Liver (tissue), 9 donors: ENCODE data around the gene PKP4. TPM values are rescaled to one million over a fixed set of nuclear protein-coding genes. Genes with fewer than 3 reads are reported as not detected.

ENCODE experiments used
- DNase-seq: peaks from one replicate; pipeline ENCODE4 v3.0.0-alpha.2; 2017; ENCODE audit warnings: low spot score
- H3K27ac ChIP-seq, 2 donors: one replicate each; pipeline ENCODE4 v1.7.0; 2013; ENCODE audit warnings: inconsistent platforms in 2 of 2, low read length in 2 of 2, control low read depth in 1 of 2, low read depth in 1 of 2, mild to moderate bottlenecking in 1 of 2
- H3K27me3 ChIP-seq, 4 donors: one replicate each; pipeline versions ENCODE4 v1.6.1 to v1.7.0; 2013; ENCODE audit warnings: low read length in 3 of 4, inconsistent platforms in 1 of 4, mild to moderate bottlenecking in 1 of 4, moderate library complexity in 1 of 4; ENCODE audit not compliant: control insufficient read depth in 4 of 4, insufficient read depth in 4 of 4
- H3K36me3 ChIP-seq, 4 donors: one replicate each; pipeline versions ENCODE4 v1.6.1 to v1.7.0; 2013; ENCODE audit warnings: low read length in 3 of 4, mild to moderate bottlenecking in 3 of 4, low read depth in 1 of 4, moderate library complexity in 1 of 4; ENCODE audit not compliant: control insufficient read depth in 4 of 4, insufficient read depth in 3 of 4
- H3K4me1 ChIP-seq, 4 donors: one replicate each; pipeline versions ENCODE4 v1.6.1 to v1.7.0; 2013; ENCODE audit warnings: low read length in 3 of 4, mild to moderate bottlenecking in 3 of 4, moderate library complexity in 1 of 4; ENCODE audit not compliant: control insufficient read depth in 4 of 4, insufficient read depth in 4 of 4
- H3K4me3 ChIP-seq, 3 donors: one replicate each; pipeline versions ENCODE4 v1.6.1 to v1.7.0; 2013; ENCODE audit warnings: low read length in 3 of 3, control low read depth in 1 of 3, low read depth in 1 of 3, mild to moderate bottlenecking in 1 of 3
- H3K9ac ChIP-seq, 2 donors: one replicate each; pipeline ENCODE4 v1.7.0; 2013; ENCODE audit warnings: low read length in 2 of 2, mild to moderate bottlenecking in 2 of 2, moderate library complexity in 2 of 2, control low read depth in 1 of 2, low read depth in 1 of 2
- H3K9me3 ChIP-seq, 4 donors: one replicate each; pipeline versions ENCODE4 v1.6.1 to v1.7.0; 2013; ENCODE audit warnings: low read length in 3 of 4; ENCODE audit not compliant: control insufficient read depth in 4 of 4
- EGR1 ChIP-seq, 2 donors: IDR thresholded peaks; 2 replicates each; pipeline ENCODE4 v1.6.1; 2016 to 2018; ENCODE audit warnings: antibody characterized with exemption in 2 of 2, low read depth in 2 of 2
- FOXA1 ChIP-seq: IDR thresholded peaks from 2 replicates; pipeline ENCODE4 v1.6.1; 2016; ENCODE audit warnings: antibody characterized with exemption
- FOXA2 ChIP-seq: IDR thresholded peaks from 2 replicates; pipeline ENCODE4 v1.6.1; 2016; ENCODE audit warnings: antibody characterized with exemption
- GABPA ChIP-seq, 2 donors: IDR thresholded peaks in 1 of 2; conservative IDR thresholded peaks in 1 of 2; 2 replicates each; pipeline ENCODE4 v1.6.1; 2016; ENCODE audit warnings: antibody characterized with exemption in 2 of 2, mild to moderate bottlenecking in 1 of 2, moderate library complexity in 1 of 2
- HNF4A ChIP-seq, 2 donors: conservative IDR thresholded peaks; 2 replicates each; pipeline ENCODE4 v1.6.1; 2016; ENCODE audit warnings: antibody characterized with exemption in 2 of 2, mild to moderate bottlenecking in 2 of 2
- HNF4G ChIP-seq: IDR thresholded peaks from 2 replicates; pipeline ENCODE4 v1.6.1; 2016; ENCODE audit warnings: antibody characterized with exemption
- JUND ChIP-seq, 2 donors: IDR thresholded peaks; 2 replicates each; pipeline ENCODE4 v1.6.1; 2016; ENCODE audit warnings: antibody characterized with exemption in 2 of 2
- NR2F2 ChIP-seq: IDR thresholded peaks from 2 replicates; pipeline ENCODE4 v1.6.1; 2016; ENCODE audit warnings: antibody characterized with exemption
- RAD21 ChIP-seq, 2 donors: IDR thresholded peaks; 2 replicates each; pipeline ENCODE4 v1.6.1; 2016; ENCODE audit warnings: antibody characterized with exemption in 2 of 2, mild to moderate bottlenecking in 2 of 2
- RXRA ChIP-seq, 2 donors: IDR thresholded peaks; 2 replicates each; pipeline ENCODE4 v1.6.1; 2017 to 2018; ENCODE audit warnings: antibody characterized with exemption in 2 of 2, mild to moderate bottlenecking in 1 of 2
- SP1 ChIP-seq: IDR thresholded peaks from 2 replicates; pipeline ENCODE4 v1.6.1; 2018; ENCODE audit warnings: antibody characterized with exemption, mild to moderate bottlenecking
- TAF1 ChIP-seq: conservative IDR thresholded peaks from 2 replicates; pipeline ENCODE4 v1.6.1; 2016; ENCODE audit warnings: antibody characterized with exemption, mild to moderate bottlenecking
- YY1 ChIP-seq: IDR thresholded peaks from 2 replicates; pipeline ENCODE4 v1.6.1; 2016; ENCODE audit warnings: antibody characterized with exemption, mild to moderate bottlenecking
- WGBS: extraction: QIAGEN DNeasy Blood & Tissue Kit; methylation state at CpG from one replicate; pipeline ENCODE4 v1.1.7; 2013; 5-methylcytosine and 5-hydroxymethylcytosine counted together
- polyA plus RNA-seq, 2 donors: library from polyadenylated mRNA; stranded (reverse) in 1 of 2; unstranded in 1 of 2; fragments of 200-250 nt in 1 of 2; fragments of >200 nt in 1 of 2; fragmentation: Nextera tagmentation in 1 of 2; extraction: Ambion mirVana in 1 of 2; gene quantifications; one replicate each; pipeline versions ENCODE4 v1.2.1 to v1.2.3, GENCODE V29; 2013 to 2015
- total RNA-seq, 2 donors: library from RNA; depleted of rRNA; stranded (reverse); fragments of >200 nt; gene quantifications; one replicate each; pipeline ENCODE4 v1.2.3, GENCODE V29; 2014
- TF ChIP-seq, protein P1 (sequence below): IDR thresholded peaks from 2 replicates; pipeline ENCODE4 v1.6.1; 2016; ENCODE audit warnings: antibody characterized with exemption
- TF ChIP-seq, protein P2 (sequence below): IDR thresholded peaks from 2 replicates; pipeline ENCODE4 v1.6.1; 2016; ENCODE audit warnings: antibody characterized with exemption, mild to moderate bottlenecking
- TF ChIP-seq, protein P3 (sequence below): IDR thresholded peaks from 2 replicates; pipeline ENCODE4 v1.6.1; 2016; ENCODE audit warnings: antibody characterized with exemption
- TF ChIP-seq, protein P4 (sequence below): fragments of 150-350 bp; IDR thresholded peaks from 2 replicates; pipeline ENCODE4 v1.5.1; 2017; ENCODE audit warnings: improper control_type of control experiment, low read depth, low read length; ENCODE audit not compliant: missing input control
- TF ChIP-seq, protein P5 (sequence below): IDR thresholded peaks from 2 replicates; pipeline ENCODE4 v1.6.1; 2016; ENCODE audit warnings: antibody characterized with exemption
- donor health status: healthy.
- donor health status: healthy.
- donor health status: healthy.
- donor health status: healthy.
- donor health status: healthy.

PKP4 gene
- total and polyA plus RNA-seq, 4 donors, result 7.7 to 33.8 (median 19.0) TPM

DNA sequence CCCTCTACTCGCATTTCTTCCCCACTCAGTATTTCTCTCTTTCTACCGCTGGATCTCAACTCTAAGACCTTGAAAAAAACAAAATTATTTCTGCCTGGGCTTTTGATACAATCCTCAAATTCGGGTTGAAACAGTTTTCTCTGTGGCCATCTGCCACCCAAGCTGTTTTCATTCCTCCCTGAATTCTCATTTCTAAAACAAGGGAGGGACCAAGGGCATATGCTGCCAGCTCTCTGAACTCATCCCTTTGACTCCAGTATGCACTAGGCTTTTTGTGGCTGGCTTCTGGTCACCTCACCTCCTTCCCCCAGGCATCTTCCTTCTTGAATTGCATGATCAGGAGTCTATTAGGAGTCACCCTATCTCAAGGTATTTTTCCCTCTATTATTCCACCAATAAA, 49.7 kb upstream of the PKP4 start:
- peaks cover 0 to 4% (median 0%) of the 10 kb centered on the region in 4 donors for H3K27me3 ChIP-seq
- no peaks in the 10 kb centered on the region for H3K4me1 ChIP-seq
- no peaks in the 10 kb centered on the region for H3K36me3 ChIP-seq
- H3K27ac ChIP-seq, result no peak overlapping the region
- 72% methylated on average over 3 of the region's 3 CpGs for WGBS
- H3K9me3 ChIP-seq, result peaks cover 0 to 7% (median under 1%) of the 10 kb centered on the region in 4 donors
- H3K9ac ChIP-seq, result no peak overlapping the region
- no peak overlapping the region for H3K4me3 ChIP-seq
- DNase-seq, result no peak
- TF ChIP-seq, protein P1, sequence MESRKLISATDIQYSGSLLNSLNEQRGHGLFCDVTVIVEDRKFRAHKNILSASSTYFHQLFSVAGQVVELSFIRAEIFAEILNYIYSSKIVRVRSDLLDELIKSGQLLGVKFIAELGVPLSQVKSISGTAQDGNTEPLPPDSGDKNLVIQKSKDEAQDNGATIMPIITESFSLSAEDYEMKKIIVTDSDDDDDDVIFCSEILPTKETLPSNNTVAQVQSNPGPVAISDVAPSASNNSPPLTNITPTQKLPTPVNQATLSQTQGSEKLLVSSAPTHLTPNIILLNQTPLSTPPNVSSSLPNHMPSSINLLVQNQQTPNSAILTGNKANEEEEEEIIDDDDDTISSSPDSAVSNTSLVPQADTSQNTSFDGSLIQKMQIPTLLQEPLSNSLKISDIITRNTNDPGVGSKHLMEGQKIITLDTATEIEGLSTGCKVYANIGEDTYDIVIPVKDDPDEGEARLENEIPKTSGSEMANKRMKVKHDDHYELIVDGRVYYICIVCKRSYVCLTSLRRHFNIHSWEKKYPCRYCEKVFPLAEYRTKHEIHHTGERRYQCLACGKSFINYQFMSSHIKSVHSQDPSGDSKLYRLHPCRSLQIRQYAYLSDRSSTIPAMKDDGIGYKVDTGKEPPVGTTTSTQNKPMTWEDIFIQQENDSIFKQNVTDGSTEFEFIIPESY, result no peak
- no peak for TF ChIP-seq JUND (IDR thresholded peaks at IDR 0.05)
- no peak for TF ChIP-seq RAD21 (IDR thresholded peaks at IDR 0.05)
- TF ChIP-seq, protein P2, sequence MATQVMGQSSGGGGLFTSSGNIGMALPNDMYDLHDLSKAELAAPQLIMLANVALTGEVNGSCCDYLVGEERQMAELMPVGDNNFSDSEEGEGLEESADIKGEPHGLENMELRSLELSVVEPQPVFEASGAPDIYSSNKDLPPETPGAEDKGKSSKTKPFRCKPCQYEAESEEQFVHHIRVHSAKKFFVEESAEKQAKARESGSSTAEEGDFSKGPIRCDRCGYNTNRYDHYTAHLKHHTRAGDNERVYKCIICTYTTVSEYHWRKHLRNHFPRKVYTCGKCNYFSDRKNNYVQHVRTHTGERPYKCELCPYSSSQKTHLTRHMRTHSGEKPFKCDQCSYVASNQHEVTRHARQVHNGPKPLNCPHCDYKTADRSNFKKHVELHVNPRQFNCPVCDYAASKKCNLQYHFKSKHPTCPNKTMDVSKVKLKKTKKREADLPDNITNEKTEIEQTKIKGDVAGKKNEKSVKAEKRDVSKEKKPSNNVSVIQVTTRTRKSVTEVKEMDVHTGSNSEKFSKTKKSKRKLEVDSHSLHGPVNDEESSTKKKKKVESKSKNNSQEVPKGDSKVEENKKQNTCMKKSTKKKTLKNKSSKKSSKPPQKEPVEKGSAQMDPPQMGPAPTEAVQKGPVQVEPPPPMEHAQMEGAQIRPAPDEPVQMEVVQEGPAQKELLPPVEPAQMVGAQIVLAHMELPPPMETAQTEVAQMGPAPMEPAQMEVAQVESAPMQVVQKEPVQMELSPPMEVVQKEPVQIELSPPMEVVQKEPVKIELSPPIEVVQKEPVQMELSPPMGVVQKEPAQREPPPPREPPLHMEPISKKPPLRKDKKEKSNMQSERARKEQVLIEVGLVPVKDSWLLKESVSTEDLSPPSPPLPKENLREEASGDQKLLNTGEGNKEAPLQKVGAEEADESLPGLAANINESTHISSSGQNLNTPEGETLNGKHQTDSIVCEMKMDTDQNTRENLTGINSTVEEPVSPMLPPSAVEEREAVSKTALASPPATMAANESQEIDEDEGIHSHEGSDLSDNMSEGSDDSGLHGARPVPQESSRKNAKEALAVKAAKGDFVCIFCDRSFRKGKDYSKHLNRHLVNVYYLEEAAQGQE, result no peak
- TF ChIP-seq, protein P3, sequence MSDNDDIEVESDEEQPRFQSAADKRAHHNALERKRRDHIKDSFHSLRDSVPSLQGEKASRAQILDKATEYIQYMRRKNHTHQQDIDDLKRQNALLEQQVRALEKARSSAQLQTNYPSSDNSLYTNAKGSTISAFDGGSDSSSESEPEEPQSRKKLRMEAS, result no peak
- TF ChIP-seq, protein P4, sequence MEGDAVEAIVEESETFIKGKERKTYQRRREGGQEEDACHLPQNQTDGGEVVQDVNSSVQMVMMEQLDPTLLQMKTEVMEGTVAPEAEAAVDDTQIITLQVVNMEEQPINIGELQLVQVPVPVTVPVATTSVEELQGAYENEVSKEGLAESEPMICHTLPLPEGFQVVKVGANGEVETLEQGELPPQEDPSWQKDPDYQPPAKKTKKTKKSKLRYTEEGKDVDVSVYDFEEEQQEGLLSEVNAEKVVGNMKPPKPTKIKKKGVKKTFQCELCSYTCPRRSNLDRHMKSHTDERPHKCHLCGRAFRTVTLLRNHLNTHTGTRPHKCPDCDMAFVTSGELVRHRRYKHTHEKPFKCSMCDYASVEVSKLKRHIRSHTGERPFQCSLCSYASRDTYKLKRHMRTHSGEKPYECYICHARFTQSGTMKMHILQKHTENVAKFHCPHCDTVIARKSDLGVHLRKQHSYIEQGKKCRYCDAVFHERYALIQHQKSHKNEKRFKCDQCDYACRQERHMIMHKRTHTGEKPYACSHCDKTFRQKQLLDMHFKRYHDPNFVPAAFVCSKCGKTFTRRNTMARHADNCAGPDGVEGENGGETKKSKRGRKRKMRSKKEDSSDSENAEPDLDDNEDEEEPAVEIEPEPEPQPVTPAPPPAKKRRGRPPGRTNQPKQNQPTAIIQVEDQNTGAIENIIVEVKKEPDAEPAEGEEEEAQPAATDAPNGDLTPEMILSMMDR, result no peak
- TF ChIP-seq FOXA1, result no peak
- TF ChIP-seq SP1, result no peak
- TF ChIP-seq GABPA (IDR thresholded peaks at IDR 0.05 in 1 of 2, conservative IDR thresholded peaks at IDR 0.05 in 1 of 2), result no peak

DNA sequence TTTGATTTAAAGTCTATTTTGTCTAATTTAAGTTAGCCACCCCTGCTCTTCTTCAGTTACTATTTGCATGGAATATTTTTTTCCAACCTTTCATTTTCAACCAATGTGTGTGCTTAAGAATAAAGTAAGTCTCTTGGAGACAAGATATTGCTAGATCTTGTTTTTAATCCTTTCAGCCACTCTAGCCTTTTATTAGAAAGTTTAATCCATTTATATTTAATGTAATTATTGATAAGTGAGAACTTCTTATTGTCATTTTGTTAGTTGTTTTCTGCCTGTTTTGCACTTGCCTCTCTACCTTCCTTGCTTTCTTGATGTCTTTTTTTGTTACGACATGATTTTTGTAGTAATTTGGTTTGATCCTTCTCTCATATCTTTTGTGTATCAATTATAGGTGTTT, 46.6 kb upstream of the PKP4 start:
- Histone ChIP-seq H3K4me3 (no peak overlapping the region), H3K36me3 (no peaks in the 10 kb centered on the region), H3K27ac (no peak overlapping the region), H3K27me3 (peaks cover 0 to 4% (median 0%) of the 10 kb centered on the region in 4 donors), H3K9me3 (peaks cover 0 to 7% (median under 1%) of the 10 kb centered on the region in 4 donors), H3K9ac (no peak overlapping the region), H3K4me1 (no peaks in the 10 kb centered on the region)
- whole genome bisulfite sequencing, result 99% methylated on average over 1 of the region's 1 CpG
- no peak for DNase-seq
- TF ChIP-seq GABPA (IDR thresholded peaks at IDR 0.05 in 1 of 2, conservative IDR thresholded peaks at IDR 0.05 in 1 of 2) (no peak), YY1 (no peak), HNF4A (conservative IDR thresholded peaks at IDR 0.05) (no peak), JUND (IDR thresholded peaks at IDR 0.05) (no peak), TAF1 (no peak), EGR1 (IDR thresholded peaks at IDR 0.05; ENCODE audit: low read depth in 2 of 2) (no peak), NR2F2 (no peak), RAD21 (IDR thresholded peaks at IDR 0.05) (no peak), HNF4G (no peak), RXRA (IDR thresholded peaks at IDR 0.05) (no peak), FOXA1 (no peak), FOXA2 (no peak)
- TF ChIP-seq, protein P5, sequence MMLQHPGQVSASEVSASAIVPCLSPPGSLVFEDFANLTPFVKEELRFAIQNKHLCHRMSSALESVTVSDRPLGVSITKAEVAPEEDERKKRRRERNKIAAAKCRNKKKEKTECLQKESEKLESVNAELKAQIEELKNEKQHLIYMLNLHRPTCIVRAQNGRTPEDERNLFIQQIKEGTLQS, result no peak
- TF ChIP-seq, protein P4, result no peak
- TF ChIP-seq, protein P3, result no peak
- TF ChIP-seq, protein P1, result no peak
